Fibroblast of skin of right quadriceps (primary cell): ENCODE data around the gene KIF26A.
"Not testable (repeated sequence)": the region's sequence is repeated elsewhere in the genome, so short reads cannot be mapped to it uniquely, and the experiment has no call there.

ENCODE experiments used
- DNase-seq: peaks from one replicate; pipeline ENCODE4 v3.0.0-alpha.2; 2013

The KIF26A gene

DNA sequence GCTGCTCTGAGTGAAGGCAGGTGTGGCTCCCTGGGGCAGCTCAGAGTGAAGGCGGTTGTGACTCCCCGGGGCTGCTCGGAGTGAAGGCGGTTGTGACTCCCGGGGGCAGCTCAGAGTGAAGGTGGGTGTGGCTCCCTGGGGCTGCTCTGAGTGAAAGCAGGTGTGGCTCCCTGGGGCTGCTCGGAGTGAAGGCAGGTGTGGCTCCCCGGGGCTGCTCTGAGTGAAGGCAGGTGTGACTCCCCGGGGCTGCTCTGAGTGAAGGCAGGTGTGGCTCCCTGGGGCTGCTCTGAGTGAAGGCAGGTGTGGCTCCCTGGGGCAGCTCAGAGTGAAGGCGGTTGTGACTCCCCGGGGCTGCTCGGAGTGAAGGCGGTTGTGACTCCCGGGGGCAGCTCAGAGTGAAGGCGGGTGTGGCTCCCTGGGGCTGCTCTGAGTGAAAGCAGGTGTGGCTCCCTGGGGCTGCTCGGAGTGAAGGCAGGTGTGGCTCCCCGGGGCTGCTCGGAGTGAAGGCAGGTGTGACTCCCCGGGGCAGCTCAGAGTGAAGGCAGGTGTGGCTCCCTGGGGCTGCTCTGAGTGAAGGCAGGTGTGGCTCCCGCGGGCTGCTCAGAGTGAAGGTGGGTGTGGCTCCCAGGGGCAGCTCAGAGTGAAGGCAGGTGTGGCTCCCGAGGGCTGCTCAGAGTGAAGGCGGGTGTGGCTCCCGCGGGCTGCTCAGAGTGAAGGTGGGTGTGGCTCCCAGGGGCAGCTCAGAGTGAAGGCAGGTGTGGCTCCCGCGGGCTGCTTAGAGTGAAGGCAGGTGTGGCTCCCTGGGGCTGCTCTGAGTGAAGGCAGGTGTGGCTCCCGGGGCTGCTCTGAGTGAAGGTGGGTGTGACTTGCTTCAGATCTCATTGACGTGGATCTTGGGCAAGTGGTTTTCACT, 87.1 kb downstream of the KIF26A start:
- not testable (repeated sequence) for DNase-seq

DNA sequence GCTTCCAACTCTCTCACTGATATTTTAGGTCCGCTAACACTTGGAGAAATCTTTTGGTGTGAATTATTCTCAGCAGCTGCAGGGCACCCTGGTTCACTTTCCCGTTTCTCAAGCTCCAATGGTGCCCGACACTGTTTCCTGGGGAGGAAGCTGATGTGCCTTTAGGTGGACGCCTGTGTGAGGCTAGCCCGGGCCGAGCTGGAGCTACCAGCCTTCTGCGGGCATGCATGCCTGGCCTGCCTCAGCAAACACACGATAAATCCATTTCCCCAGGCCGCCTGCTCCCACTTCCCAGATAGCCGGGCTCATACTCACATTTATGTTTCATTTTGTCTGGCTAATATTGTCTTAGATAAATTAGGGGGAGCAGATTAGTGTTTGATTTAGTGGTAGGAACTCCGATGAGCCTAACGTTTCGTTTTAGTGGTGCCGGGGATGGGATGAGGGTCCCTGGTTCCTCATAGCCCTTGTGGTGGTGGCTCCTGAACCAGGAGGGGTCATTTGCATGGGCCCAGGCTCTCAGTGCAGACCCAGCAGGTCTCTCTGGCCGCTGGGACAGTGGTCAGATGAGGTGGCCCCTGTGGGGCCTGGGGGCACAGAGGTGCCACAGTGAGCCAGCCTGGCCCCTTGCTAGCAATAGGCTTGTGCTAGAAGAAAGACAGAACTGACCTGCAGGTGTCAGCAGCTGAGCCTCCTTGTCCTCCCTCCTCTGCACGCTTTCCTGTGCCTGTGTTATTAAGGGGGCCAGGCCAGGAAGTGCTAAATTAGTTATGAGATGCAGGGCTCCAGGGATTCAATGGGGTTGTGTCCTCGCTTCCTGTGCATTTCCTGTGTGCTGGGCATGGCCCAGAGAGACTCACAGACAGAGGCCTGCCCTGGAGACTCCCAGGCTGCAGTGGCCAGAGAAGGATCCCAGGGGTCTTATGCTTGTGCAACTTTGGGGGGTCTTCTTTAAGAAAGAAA, 88.3 kb downstream of the KIF26A start:
- no peak for DNase-seq

DNA sequence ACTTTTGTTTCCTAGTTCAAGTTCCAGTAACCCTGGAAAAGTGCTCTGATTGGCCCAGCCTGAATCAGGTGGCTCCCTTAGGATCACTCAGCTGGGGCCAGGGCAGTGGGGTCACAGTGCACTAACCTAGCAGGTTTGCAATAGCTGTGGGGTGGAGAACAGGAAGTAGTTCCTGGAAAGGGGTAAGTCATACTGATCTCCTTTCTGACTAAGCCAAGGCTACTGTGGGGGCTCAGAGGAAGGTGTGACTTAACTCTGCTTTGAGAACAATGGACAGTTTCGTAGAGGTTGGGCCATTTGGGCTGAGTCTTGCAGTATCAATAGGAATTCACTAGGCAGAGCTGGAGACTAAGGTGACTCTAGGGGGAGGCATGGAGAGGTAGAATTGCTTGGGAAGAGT, 89.4 kb downstream of the KIF26A start:
- DNase-seq, result no peak

DNA sequence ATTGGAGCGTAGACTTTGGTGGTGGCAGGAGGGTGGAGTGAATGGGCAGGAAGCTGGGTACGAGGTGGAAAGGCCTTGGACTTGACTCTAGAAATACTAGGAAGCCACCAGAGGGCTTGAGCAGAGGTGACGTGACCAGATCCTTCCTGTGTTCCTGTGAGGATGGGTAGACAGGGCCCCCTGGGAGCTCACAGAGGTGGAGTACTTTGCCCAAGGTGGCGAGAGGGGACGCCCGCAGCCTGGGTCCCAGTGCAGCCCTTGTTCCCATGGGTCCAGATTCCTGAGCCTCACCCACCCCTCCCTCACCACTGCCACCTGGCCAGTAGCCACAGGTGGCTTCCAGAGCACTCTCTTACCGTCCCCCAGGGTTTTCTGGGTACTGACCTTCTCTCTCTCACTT, 89.8 kb downstream of the KIF26A start:
- no peak for DNase-seq

GRCh38 chr14:104228716-104229533, 90.5 kb downstream of the KIF26A start:
- DNase-seq, result no peak

- DNase-seq, result no peak
Observed at GRCh38 chr14:104229534-104230055, 91.2 kb downstream of the KIF26A start.

- no peak for DNase-seq
Observed at GRCh38 chr14:104230119-104230815, 91.9 kb downstream of the KIF26A start.
